ENCODE results near the gene TDRD3. TPM values are rescaled to one million over a fixed set of nuclear protein-coding genes. Genes with fewer than 3 reads are reported as not detected.
"Not testable (repeated sequence)": the region's sequence is repeated elsewhere in the genome, so short reads cannot be mapped to it uniquely, and the experiment has no call there.

TDRD3 gene
- total and polyA plus RNA-seq, 2 donors = 18.5 to 26.3 TPM

DNA sequence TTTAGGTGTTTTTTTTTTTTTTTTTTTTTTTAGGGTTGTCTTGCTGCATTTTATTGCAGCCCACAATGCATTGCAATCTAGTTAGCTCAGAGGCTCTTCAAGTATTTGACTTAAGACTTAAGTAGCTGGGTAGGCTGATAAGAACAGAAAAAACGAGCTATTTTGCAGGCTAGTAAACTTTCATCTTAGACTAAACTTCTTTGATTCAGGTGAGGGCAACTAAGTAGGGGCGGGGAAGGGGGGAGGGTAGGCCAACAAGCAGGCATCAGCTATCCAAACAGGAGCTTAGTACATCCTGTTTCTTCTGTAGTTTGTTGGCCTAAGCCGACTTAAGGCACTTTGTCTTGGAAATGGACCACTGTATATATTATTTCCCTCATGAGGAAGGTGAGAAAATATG, 4.9 kb upstream of the TDRD3 start:
- no peak overlapping the region for H3K27ac ChIP-seq (ENCODE audit: low read depth in 1 of 2, low read length in 1 of 2)
- no peaks in the 10 kb centered on the region for H3K4me1 ChIP-seq (ENCODE audit: control insufficient read depth in 2 of 2, insufficient read depth in 2 of 2, low read length in 2 of 2)
- no peaks in the 10 kb centered on the region for H3K27me3 ChIP-seq (ENCODE audit: control insufficient read depth in 2 of 2, insufficient read depth in 1 of 2, low read length in 1 of 2)
- H3K36me3 ChIP-seq (ENCODE audit: control insufficient read depth in 2 of 2, insufficient read depth in 2 of 2, low read length in 1 of 2) = no peaks in the 10 kb centered on the region
- DNase-seq (ENCODE audit: low read depth in 6 of 9, low spot score in 9 of 9) = no peak
- no peaks in the 10 kb centered on the region for H3K9me3 ChIP-seq (ENCODE audit: control insufficient read depth in 2 of 2, insufficient read depth in 1 of 2, low read length in 1 of 2)
- H3K4me3 ChIP-seq (ENCODE audit: low read length in 2 of 2) = no peak overlapping the region
- WGBS = 83% methylated on average over 3 of the region's 3 CpGs

DNA sequence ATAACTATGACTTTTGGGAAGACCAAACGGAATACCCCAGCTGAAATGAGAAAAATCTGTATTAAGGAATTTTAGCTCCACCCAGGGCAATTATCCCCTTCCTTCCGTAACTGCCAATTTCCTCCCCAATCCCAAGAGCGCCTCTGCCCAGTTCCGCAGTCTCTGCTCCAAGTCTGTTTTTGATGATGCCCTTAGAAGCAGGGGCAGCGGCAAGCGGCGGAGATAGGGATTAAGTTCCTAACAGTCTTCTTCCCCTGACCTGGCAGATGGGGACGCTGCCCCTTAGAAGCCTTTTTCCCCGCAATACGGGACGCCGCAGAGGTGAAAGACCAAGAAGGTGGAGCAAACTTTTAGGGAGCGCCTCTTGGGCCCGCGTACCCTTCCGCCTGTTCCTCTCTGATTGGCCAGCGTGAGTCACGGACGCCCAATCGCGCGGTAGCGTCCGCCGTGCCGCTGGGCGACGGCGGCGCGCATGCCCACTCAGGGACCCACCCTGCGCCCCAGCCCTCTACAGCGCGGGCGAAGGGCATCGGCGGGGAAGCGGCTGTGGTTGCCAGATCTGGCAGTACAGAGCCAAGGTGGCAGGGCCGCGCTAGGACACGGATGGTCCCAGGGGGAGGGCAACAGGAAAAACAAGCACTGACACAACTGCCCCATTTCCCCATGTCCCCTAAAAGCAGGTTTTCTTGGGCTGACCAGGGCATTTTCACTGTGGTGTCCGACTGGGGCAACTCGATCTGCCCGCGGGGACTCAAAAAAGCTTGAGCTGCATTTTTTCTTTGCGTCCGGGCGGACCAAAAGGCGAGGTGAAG, 843 bp upstream of the TDRD3 start:
- H3K4me1 ChIP-seq (ENCODE audit: control insufficient read depth in 2 of 2, insufficient read depth in 2 of 2, low read length in 2 of 2) = peaks cover 5 to 11% of the 10 kb centered on the region in 2 donors
- under 1% methylated on average over 49 of the region's 49 CpGs for WGBS
- H3K27me3 ChIP-seq (ENCODE audit: control insufficient read depth in 2 of 2, insufficient read depth in 1 of 2, low read length in 1 of 2) = no peaks in the 10 kb centered on the region
- H3K27ac ChIP-seq (ENCODE audit: low read depth in 1 of 2, low read length in 1 of 2) = peak overlapping the region; percentile 90 to 98
- H3K36me3 ChIP-seq (ENCODE audit: control insufficient read depth in 2 of 2, insufficient read depth in 2 of 2, low read length in 1 of 2) = no peaks in the 10 kb centered on the region
- no peaks in the 10 kb centered on the region for H3K9me3 ChIP-seq (ENCODE audit: control insufficient read depth in 2 of 2, insufficient read depth in 1 of 2, low read length in 1 of 2)
- H3K4me3 ChIP-seq (ENCODE audit: low read length in 2 of 2) = peak overlapping the region; percentile 84 to 90
- DNase-seq (ENCODE audit: low read depth in 6 of 9, low spot score in 9 of 9) = peak; percentile 78 to 95 (median 85)

DNA sequence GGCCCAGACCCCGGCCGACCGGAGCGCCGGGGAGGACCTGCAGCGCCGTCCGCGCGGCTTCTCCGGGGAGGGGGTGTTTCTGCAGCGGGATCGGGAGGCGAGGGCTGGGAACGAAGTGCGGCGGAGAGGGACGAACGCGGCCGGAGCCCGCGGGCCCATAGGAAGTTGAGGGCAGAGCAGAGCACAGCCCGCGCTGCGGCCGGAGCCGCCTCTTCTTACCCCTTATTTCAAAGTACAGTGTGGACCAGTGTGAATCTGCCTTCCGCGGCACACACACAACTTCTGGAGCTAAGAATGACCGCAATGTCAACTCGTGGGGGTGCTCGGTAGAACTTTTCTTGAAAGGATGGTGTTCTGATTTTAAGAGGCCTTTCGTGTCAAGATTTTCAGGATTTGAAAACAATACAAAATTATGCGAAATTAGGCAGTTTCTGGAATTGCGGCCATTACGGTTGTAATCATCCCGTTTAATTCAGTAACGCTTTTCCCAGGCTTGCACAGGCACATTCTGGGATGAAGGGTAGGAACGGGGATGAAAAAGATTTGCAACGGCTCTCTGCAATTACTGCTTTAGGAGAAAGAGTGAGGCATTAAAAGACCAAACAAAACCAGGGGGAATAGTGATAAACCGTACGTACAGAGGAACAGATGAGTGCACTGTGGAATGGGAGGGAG, 821 bp downstream of the TDRD3 start:
- Histone ChIP-seq H3K9me3 (ENCODE audit: control insufficient read depth in 2 of 2, insufficient read depth in 1 of 2, low read length in 1 of 2) (no peaks in the 10 kb centered on the region), H3K27me3 (ENCODE audit: control insufficient read depth in 2 of 2, insufficient read depth in 1 of 2, low read length in 1 of 2) (no peaks in the 10 kb centered on the region), H3K4me3 (ENCODE audit: low read length in 2 of 2) (peak overlapping the region; percentile 77 to 90), H3K27ac (ENCODE audit: low read depth in 1 of 2, low read length in 1 of 2) (peak overlapping the region; percentile 80 to 82), H3K36me3 (ENCODE audit: control insufficient read depth in 2 of 2, insufficient read depth in 2 of 2, low read length in 1 of 2) (no peaks in the 10 kb centered on the region), H3K4me1 (ENCODE audit: control insufficient read depth in 2 of 2, insufficient read depth in 2 of 2, low read length in 2 of 2) (peaks cover 5 to 11% of the 10 kb centered on the region in 2 donors)
- DNase-seq (ENCODE audit: low read depth in 6 of 9, low spot score in 9 of 9) = peak; percentile 3 to 61 (median 36)
- 1% methylated on average over 43 of the region's 43 CpGs for WGBS

DNA sequence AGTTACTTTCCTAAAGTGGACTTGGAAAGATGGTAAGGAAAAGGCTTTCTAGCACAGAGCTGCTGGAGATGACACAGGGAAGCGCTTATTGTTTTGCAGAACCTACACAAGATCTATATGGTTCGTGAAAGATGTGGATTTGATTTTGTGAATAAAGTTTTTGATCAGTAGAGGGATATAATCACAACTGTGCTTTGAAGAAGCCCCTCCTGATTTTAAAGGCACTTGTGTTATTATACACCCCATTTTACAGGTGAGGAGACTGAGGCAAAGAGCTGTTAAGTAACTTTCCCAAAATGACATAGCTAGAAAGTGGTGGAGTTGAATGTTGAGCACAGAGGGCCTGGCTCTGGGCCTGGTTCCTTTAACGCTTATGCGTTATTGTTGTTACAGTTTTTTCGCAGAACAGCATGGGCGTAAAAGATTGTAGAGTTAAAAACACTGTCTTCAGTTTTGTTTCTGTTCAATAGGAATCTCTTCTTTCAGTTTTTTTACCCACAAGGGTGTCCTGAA, 1.4 kb downstream of the TDRD3 start:
- Histone ChIP-seq H3K36me3 (ENCODE audit: control insufficient read depth in 2 of 2, insufficient read depth in 2 of 2, low read length in 1 of 2) (no peaks in the 10 kb centered on the region), H3K4me1 (ENCODE audit: control insufficient read depth in 2 of 2, insufficient read depth in 2 of 2, low read length in 2 of 2) (peaks cover 5 to 11% of the 10 kb centered on the region in 2 donors), H3K27ac (ENCODE audit: low read depth in 1 of 2, low read length in 1 of 2) (peak overlapping the region; percentile 80 to 82), H3K9me3 (ENCODE audit: control insufficient read depth in 2 of 2, insufficient read depth in 1 of 2, low read length in 1 of 2) (no peaks in the 10 kb centered on the region), H3K4me3 (ENCODE audit: low read length in 2 of 2) (peak overlapping the region; percentile 77 to 90), H3K27me3 (ENCODE audit: control insufficient read depth in 2 of 2, insufficient read depth in 1 of 2, low read length in 1 of 2) (no peaks in the 10 kb centered on the region)
- DNase-seq (ENCODE audit: low read depth in 6 of 9, low spot score in 9 of 9) = peak in 4 of 9 donors; percentile 2 to 15 (median 4)
- 84% methylated on average over 6 of the region's 6 CpGs for WGBS

DNA sequence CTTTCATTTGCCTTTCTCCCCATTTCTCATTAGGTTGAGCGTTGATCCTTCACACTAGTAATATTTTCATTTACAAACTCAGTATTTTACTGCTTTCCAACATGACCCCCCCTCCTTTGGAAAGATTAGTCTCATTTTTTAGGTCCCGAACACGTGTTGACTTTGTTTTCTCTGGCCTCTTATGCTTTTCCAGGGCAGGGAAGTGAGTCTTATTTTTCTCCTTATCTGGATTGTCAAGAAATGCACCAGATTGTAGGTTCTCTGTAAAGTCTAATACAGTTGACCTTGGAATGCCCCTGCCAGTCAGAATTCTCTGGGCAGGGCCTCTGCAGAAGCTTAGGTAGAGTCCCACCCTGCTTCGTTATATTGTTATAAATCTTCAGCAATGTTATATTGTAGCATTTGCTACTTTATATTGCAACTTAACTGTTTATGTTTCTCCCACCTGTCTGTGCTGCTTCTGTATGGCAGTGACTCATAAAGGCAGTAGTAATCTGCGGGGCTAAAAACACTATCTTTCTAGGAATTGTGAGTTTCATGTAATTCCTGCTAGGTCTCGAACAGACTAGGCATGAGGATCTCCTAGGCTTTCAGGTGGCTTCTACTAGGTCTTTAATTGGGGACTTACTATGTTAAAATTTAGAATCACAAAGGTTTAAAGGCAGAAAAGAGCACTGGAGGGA, 2.0 kb downstream of the TDRD3 start:
- WGBS = 93% methylated on average over 6 of the region's 6 CpGs
- Histone ChIP-seq H3K9me3 (ENCODE audit: control insufficient read depth in 2 of 2, insufficient read depth in 1 of 2, low read length in 1 of 2) (no peaks in the 10 kb centered on the region), H3K36me3 (ENCODE audit: control insufficient read depth in 2 of 2, insufficient read depth in 2 of 2, low read length in 1 of 2) (no peaks in the 10 kb centered on the region), H3K4me3 (ENCODE audit: low read length in 2 of 2) (no peak overlapping the region), H3K4me1 (ENCODE audit: control insufficient read depth in 2 of 2, insufficient read depth in 2 of 2, low read length in 2 of 2) (peaks cover 5 to 11% of the 10 kb centered on the region in 2 donors), H3K27me3 (ENCODE audit: control insufficient read depth in 2 of 2, insufficient read depth in 1 of 2, low read length in 1 of 2) (no peaks in the 10 kb centered on the region), H3K27ac (ENCODE audit: low read depth in 1 of 2, low read length in 1 of 2) (no peak overlapping the region)
- no peak for DNase-seq (ENCODE audit: low read depth in 6 of 9, low spot score in 9 of 9)

DNA sequence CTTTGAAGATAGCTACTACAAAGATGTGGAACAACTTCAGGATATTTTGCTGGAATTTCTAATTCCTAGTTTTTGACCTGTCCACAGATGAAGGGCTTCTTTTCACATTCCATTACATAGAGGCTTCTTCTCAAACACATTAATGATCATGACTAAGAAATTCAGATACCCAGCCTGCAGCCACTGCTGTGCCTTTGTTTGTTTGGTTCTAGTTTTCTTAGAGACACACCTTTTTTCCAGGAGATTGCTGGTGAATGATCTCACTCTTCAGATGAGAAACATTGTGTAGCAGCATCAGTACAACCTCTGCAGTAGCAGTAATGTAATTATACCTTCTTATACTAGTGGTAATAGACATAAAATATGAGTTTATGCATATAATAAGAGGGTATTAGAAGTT, 5.0 kb downstream of the TDRD3 start:
- H3K4me3 ChIP-seq (ENCODE audit: low read length in 2 of 2) = no peak overlapping the region
- H3K36me3 ChIP-seq (ENCODE audit: control insufficient read depth in 2 of 2, insufficient read depth in 2 of 2, low read length in 1 of 2) = no peaks in the 10 kb centered on the region
- no peaks in the 10 kb centered on the region for H3K27me3 ChIP-seq (ENCODE audit: control insufficient read depth in 2 of 2, insufficient read depth in 1 of 2, low read length in 1 of 2)
- peaks cover 5 to 11% of the 10 kb centered on the region in 2 donors for H3K4me1 ChIP-seq (ENCODE audit: control insufficient read depth in 2 of 2, insufficient read depth in 2 of 2, low read length in 2 of 2)
- no peaks in the 10 kb centered on the region for H3K9me3 ChIP-seq (ENCODE audit: control insufficient read depth in 2 of 2, insufficient read depth in 1 of 2, low read length in 1 of 2)
- H3K27ac ChIP-seq (ENCODE audit: low read depth in 1 of 2, low read length in 1 of 2) = no peak overlapping the region
- DNase-seq (ENCODE audit: low read depth in 6 of 9, low spot score in 9 of 9) = no peak

DNA sequence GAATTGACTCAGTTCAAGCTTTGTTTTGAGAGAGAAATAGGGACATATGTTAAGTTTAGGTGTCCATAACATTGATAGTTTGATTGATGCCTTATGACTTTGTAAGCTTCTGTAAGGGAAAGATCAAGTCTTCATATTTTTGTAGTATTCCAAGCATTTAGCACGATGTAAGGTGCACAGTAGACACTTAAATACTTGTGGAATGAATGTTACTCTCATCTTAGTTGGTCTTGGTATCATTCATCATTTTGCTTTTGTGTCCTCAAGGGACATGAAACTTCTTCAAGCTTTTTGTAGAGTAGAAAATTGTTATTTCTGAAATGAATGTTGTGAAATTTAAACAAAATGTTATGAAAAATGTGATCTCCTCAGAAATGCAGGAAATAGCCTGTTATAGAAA, 10.1 kb downstream of the TDRD3 start:
- Histone ChIP-seq H3K9me3 (ENCODE audit: control insufficient read depth in 2 of 2, insufficient read depth in 1 of 2, low read length in 1 of 2) (peaks cover 0 to 4% of the 10 kb centered on the region in 2 donors), H3K36me3 (ENCODE audit: control insufficient read depth in 2 of 2, insufficient read depth in 2 of 2, low read length in 1 of 2) (no peaks in the 10 kb centered on the region), H3K27me3 (ENCODE audit: control insufficient read depth in 2 of 2, insufficient read depth in 1 of 2, low read length in 1 of 2) (no peaks in the 10 kb centered on the region), H3K27ac (ENCODE audit: low read depth in 1 of 2, low read length in 1 of 2) (no peak overlapping the region), H3K4me3 (ENCODE audit: low read length in 2 of 2) (no peak overlapping the region), H3K4me1 (ENCODE audit: control insufficient read depth in 2 of 2, insufficient read depth in 2 of 2, low read length in 2 of 2) (no peaks in the 10 kb centered on the region)
- 91% methylated on average over 1 of the region's 1 CpG for WGBS
- no peak for DNase-seq (ENCODE audit: low read depth in 6 of 9, low spot score in 9 of 9)

DNA sequence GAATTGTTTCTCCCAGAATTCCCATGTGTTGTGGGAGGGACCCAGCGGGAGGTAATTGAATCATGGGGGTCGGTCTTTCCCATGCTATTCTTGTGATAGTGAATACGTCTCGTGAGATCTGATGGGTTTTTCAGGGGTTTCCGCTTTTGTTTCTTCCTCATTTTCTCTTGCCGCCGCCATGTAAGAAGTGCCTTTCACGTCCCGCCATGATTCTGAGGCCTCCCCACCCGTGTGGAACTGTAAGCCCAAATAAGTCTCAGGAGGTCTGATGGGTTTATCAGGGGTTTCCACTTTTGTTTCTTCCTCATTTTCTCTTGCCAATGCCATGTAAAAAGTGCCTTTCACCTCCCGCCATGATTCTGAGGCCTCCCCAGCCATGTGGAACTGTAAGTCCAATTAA, 10.8 kb downstream of the TDRD3 start:
- WGBS = 99% methylated on average over 11 of the region's 11 CpGs

More for the DNA sequence above, 10.8 kb downstream of the TDRD3 start:
- not testable (repeated sequence) for H3K27me3 ChIP-seq (ENCODE audit: control insufficient read depth in 2 of 2, insufficient read depth in 1 of 2, low read length in 1 of 2); DNase-seq (ENCODE audit: low read depth in 6 of 9, low spot score in 9 of 9); H3K27ac ChIP-seq (ENCODE audit: low read depth in 1 of 2, low read length in 1 of 2); H3K4me3 ChIP-seq (ENCODE audit: low read length in 2 of 2); H3K4me1 ChIP-seq (ENCODE audit: control insufficient read depth in 2 of 2, insufficient read depth in 2 of 2, low read length in 2 of 2); H3K36me3 ChIP-seq (ENCODE audit: control insufficient read depth in 2 of 2, insufficient read depth in 2 of 2, low read length in 1 of 2); H3K9me3 ChIP-seq (ENCODE audit: control insufficient read depth in 2 of 2, insufficient read depth in 1 of 2, low read length in 1 of 2)
